Neural cell (in vitro differentiated cells): ENCODE measurements around the gene MEGF11. TPM values are rescaled to one million over a fixed set of nuclear protein-coding genes. Genes with fewer than 3 reads are reported as not detected.

Source experiments
- H2AFZ ChIP-seq: fragments of 200-600, 300-800 bp; sonication (generic), shearing (Covaris generic); 2 replicates; pipeline ENCODE4 v1.6.0; 2014; ENCODE audit warnings: low read depth, mild to moderate bottlenecking, antibody characterized with exemption, low read length, moderate library complexity
- H3F3A ChIP-seq: fragments of 200-600 bp; shearing (Covaris generic); 2 replicates; pipeline ENCODE4 v1.6.1; 2016; ENCODE audit warnings: mild to moderate bottlenecking, moderate library complexity, mixed read lengths, antibody characterized with exemption, low read length; ENCODE audit not compliant: insufficient read depth, poor library complexity, severe bottlenecking
- H3K27ac ChIP-seq: fragments of 200-600, 300-800 bp; sonication (generic), shearing (Covaris generic); 2 replicates; pipeline ENCODE4 v1.5.1; 2014; ENCODE audit warnings: mild to moderate bottlenecking, low read length, moderate library complexity
- H3K27me3 ChIP-seq: fragments of 300-800, 200-600 bp; sonication (generic), shearing (Covaris generic); 2 replicates; pipeline ENCODE4 v1.6.0; 2014; ENCODE audit warnings: mild to moderate bottlenecking, low read depth, low read length, moderate library complexity; ENCODE audit not compliant: insufficient read depth
- H3K36me3 ChIP-seq: fragments of 300-800, 200-600 bp; sonication (generic), shearing (Covaris generic); 2 replicates; pipeline ENCODE4 v1.5.1; 2014; ENCODE audit warnings: mild to moderate bottlenecking, antibody characterized with exemption, low read length, moderate library complexity; ENCODE audit not compliant: insufficient read depth
- H3K4me2 ChIP-seq: fragments of 300-800, 200-600 bp; sonication (generic), shearing (Covaris generic); 2 replicates; pipeline ENCODE4 v1.6.0; 2014; ENCODE audit warnings: mild to moderate bottlenecking, low read length
- H3K4me3 ChIP-seq: fragments of 300-800, 200-600 bp; sonication (generic), shearing (Covaris generic); 2 replicates; pipeline ENCODE4 v1.5.1; 2014; ENCODE audit warnings: mild to moderate bottlenecking, low read length, moderate library complexity
- H3K79me2 ChIP-seq: fragments of 200-600 bp; shearing (Covaris generic); replicated peaks from 2 replicates; pipeline ENCODE4 v1.6.0; 2014; ENCODE audit warnings: mild to moderate bottlenecking, low read length, moderate library complexity; ENCODE audit not compliant: insufficient read depth
- H3K9ac ChIP-seq: fragments of 300-800, 200-600 bp; sonication (generic), shearing (Covaris generic); 2 replicates; pipeline ENCODE4 v1.6.1; 2016; ENCODE audit warnings: mild to moderate bottlenecking, low read length, mixed read lengths
- H3K9me2 ChIP-seq: fragments of 200-600 bp; shearing (Covaris generic); 2 replicates; pipeline ENCODE4 v1.6.1; 2016; ENCODE audit warnings: mild to moderate bottlenecking, low read length, mixed read lengths; ENCODE audit not compliant: insufficient read depth
- H3K9me3 ChIP-seq: fragments of 200-600, 300-800 bp; sonication (generic), shearing (Covaris generic); 2 replicates; pipeline ENCODE4 v1.6.1; 2016; ENCODE audit warnings: mild to moderate bottlenecking, mixed run types, low read length, moderate library complexity, mixed read lengths
- H4K20me1 ChIP-seq: fragments of 200-600 bp; shearing (Covaris generic); 2 replicates; pipeline ENCODE4 v1.6.1; 2016; ENCODE audit warnings: mild to moderate bottlenecking, mixed run types; ENCODE audit not compliant: insufficient read depth
- CTCF ChIP-seq: fragments of 450-650 bp; IDR thresholded peaks from 2 replicates; pipeline ENCODE4 v1.5.1; 2014; ENCODE audit warnings: antibody characterized with exemption, mild to moderate bottlenecking, moderate library complexity; ENCODE audit not compliant: poor library complexity, severe bottlenecking
- EP300 ChIP-seq: fragments of 450-650 bp; conservative IDR thresholded peaks from 2 replicates; pipeline ENCODE4 v1.6.1; 2014; ENCODE audit warnings: antibody characterized with exemption, mild to moderate bottlenecking, moderate library complexity; ENCODE audit not compliant: poor library complexity, severe bottlenecking
- EZH2 ChIP-seq: fragments of 200-600, 300-800 bp; shearing (Covaris generic), sonication (generic); IDR thresholded peaks from 2 replicates; pipeline ENCODE4 v1.6.1; 2014; ENCODE audit warnings: antibody characterized with exemption, low read length, borderline replicate concordance, mild to moderate bottlenecking; ENCODE audit not compliant: insufficient read depth, poor library complexity, severe bottlenecking
- MXI1 ChIP-seq: fragments of 450-650 bp; conservative IDR thresholded peaks from 2 replicates; pipeline ENCODE4 v1.6.1; 2014; ENCODE audit warnings: antibody characterized with exemption, mild to moderate bottlenecking; ENCODE audit not compliant: poor library complexity, severe bottlenecking
- POLR2AphosphoS5 ChIP-seq: IDR thresholded peaks from 2 replicates; pipeline ENCODE4 v1.6.1; 2012
- RAD21 ChIP-seq: fragments of 450-650 bp; conservative IDR thresholded peaks from 2 replicates; pipeline ENCODE4 v1.6.1; 2014; ENCODE audit warnings: antibody characterized with exemption, mild to moderate bottlenecking, moderate library complexity
- REST ChIP-seq: IDR thresholded peaks from 2 replicates; pipeline ENCODE4 v1.6.1; 2012; ENCODE audit warnings: borderline replicate concordance
- SMC3 ChIP-seq: fragments of 450-650 bp; conservative IDR thresholded peaks from 2 replicates; pipeline ENCODE4 v1.6.1; 2014; ENCODE audit warnings: antibody characterized with exemption, mild to moderate bottlenecking, moderate library complexity; ENCODE audit not compliant: poor library complexity
- TAF1 ChIP-seq: IDR thresholded peaks from 2 replicates; pipeline ENCODE4 v1.6.1; 2012; ENCODE audit warnings: low read depth
- polyA plus RNA-seq: library from polyadenylated mRNA; depleted of rRNA; stranded (reverse); fragments of >200 nt; gene quantifications from 2 replicates; pipeline ENCODE4 v1.2.3, GENCODE V29; 2014

Gene MEGF11
- polyA plus RNA-seq, 1 donor from 2014 or later, result 0.64 TPM

- H3K9me3 ChIP-seq, result no peaks in the 10 kb centered on the region
- no peaks in the 10 kb centered on the region for H4K20me1 ChIP-seq
- H3K36me3 ChIP-seq, result peaks cover 17% of the 10 kb centered on the region
- H2AFZ ChIP-seq, result no peak overlapping the region
- TF ChIP-seq REST (no peak), POLR2AphosphoS5 (no peak), SMC3 (no peak), MXI1 (no peak), CTCF (no peak), TAF1 (no peak), EP300 (no peak), RAD21 (no peak), EZH2 (no peak)
- H3F3A ChIP-seq, result no peaks in the 10 kb centered on the region
- no peak overlapping the region for H3K27ac ChIP-seq
- no peak overlapping the region for H3K4me2 ChIP-seq
- no peaks in the 10 kb centered on the region for H3K9me2 ChIP-seq
- H3K4me3 ChIP-seq, result no peak overlapping the region
- no peaks in the 10 kb centered on the region for H3K27me3 ChIP-seq
- H3K79me2 ChIP-seq, result no peaks in the 10 kb centered on the region
- H3K9ac ChIP-seq, result no peak overlapping the region
Observed at GRCh38 chr15:65901336-65901735, 352.2 kb downstream of the MEGF11 start.

- no peaks in the 10 kb centered on the region for H3F3A ChIP-seq
- no peak overlapping the region for H2AFZ ChIP-seq
- peaks cover 17% of the 10 kb centered on the region for H3K36me3 ChIP-seq
- no peak overlapping the region for H3K27ac ChIP-seq
- H3K27me3 ChIP-seq, result no peaks in the 10 kb centered on the region
- no peak overlapping the region for H3K4me2 ChIP-seq
- no peaks in the 10 kb centered on the region for H3K9me3 ChIP-seq
- H3K9ac ChIP-seq, result no peak overlapping the region
- H3K4me3 ChIP-seq, result no peak overlapping the region
- no peaks in the 10 kb centered on the region for H3K79me2 ChIP-seq
- H4K20me1 ChIP-seq, result no peaks in the 10 kb centered on the region
- H3K9me2 ChIP-seq, result no peaks in the 10 kb centered on the region
- TF ChIP-seq POLR2AphosphoS5, result no peak
- TF ChIP-seq SMC3, result no peak
- no peak for TF ChIP-seq REST
- TF ChIP-seq MXI1, result no peak
- TF ChIP-seq TAF1, result no peak
- TF ChIP-seq RAD21, result no peak
- TF ChIP-seq EZH2, result no peak
- no peak for TF ChIP-seq CTCF
- TF ChIP-seq EP300, result no peak
Observed at GRCh38 chr15:65900488-65900887, 353.1 kb downstream of the MEGF11 start.
